T1000 (cell line): ENCODE results near the gene AURKAIP1.
"Not testable (repeated sequence)": the region's sequence is repeated elsewhere in the genome, so short reads cannot be mapped to it uniquely, and the experiment has no call there.

Experiments
- DNase-seq: peaks from one replicate; lab custom pipeline; 2025; ENCODE audit warnings: mixed read lengths; lab: John Stamatoyannopoulos, UW

The AURKAIP1 gene

GRCh38 chr1:1374929-1375662 lies at the start of gene AURKAIP1:
TSS of gene AURKAIP1 (minus strand) at chr1:1375207. CDS start at chr1:1374756, 451 bp downstream.
- peak; percentile 99 for DNase-seq

GRCh38 chr1:1424707-1425106 lies 49.7 kb upstream of the AURKAIP1 start:
- no peak for DNase-seq

GRCh38 chr1:1423245-1423597 lies 48.2 kb upstream of the AURKAIP1 start:
- DNase-seq, result no peak

GRCh38 chr1:1422465-1423244 lies 47.6 kb upstream of the AURKAIP1 start:
- DNase-seq, result peak; percentile 20

GRCh38 chr1:1421907-1422464 lies 47.0 kb upstream of the AURKAIP1 start:
- no peak for DNase-seq

- no peak for DNase-seq
Measured at GRCh38 chr1:1421147-1421906, 46.3 kb upstream of the AURKAIP1 start, which contains the start of gene ANKRD65. TSS of gene ANKRD65 (minus strand) at chr1:1421276. CDS start at chr1:1421005, 271 bp downstream.

- DNase-seq, result no peak
Measured at GRCh38 chr1:1420654-1421141, 45.7 kb upstream of the AURKAIP1 start.

GRCh38 chr1:1419813-1420653 lies 45.0 kb upstream of the AURKAIP1 start:
- no peak for DNase-seq

GRCh38 chr1:1419363-1419812 lies 44.4 kb upstream of the AURKAIP1 start:
- DNase-seq, result no peak

GRCh38 chr1:1418464-1419362 lies 43.7 kb upstream of the AURKAIP1 start:
- no peak for DNase-seq

- DNase-seq, result not testable (repeated sequence)
Measured at GRCh38 chr1:1417825-1418463, 42.9 kb upstream of the AURKAIP1 start.

GRCh38 chr1:1417396-1417795 lies 42.4 kb upstream of the AURKAIP1 start:
- DNase-seq, result not testable (repeated sequence)

GRCh38 chr1:1415751-1416150 lies 40.7 kb upstream of the AURKAIP1 start:
- DNase-seq, result no peak

GRCh38 chr1:1412311-1412902 lies 37.4 kb upstream of the AURKAIP1 start:
- not testable (repeated sequence) for DNase-seq

- no peak for DNase-seq
Measured at GRCh38 chr1:1411626-1412025, 36.6 kb upstream of the AURKAIP1 start.

- DNase-seq, result not testable (repeated sequence)
Measured at GRCh38 chr1:1410238-1410637, 35.2 kb upstream of the AURKAIP1 start.

GRCh38 chr1:1407636-1408318 lies 32.8 kb upstream of the AURKAIP1 start:
- DNase-seq, result no peak
